Transverse colon (tissue), 4 donors: ENCODE data around the gene AOPEP. TPM values are rescaled to one million over a fixed set of nuclear protein-coding genes. Genes with fewer than 3 reads are reported as not detected.
A peak's percentile ranks its signal among the peaks of the same experiment; 100 is the strongest.

Source experiments
- DNase-seq: peaks from one replicate; pipeline ENCODE4 v3.0.0-alpha.2; 2019
- H3K27ac ChIP-seq, 4 donors: fragments of 200-600 bp; sonication (generic); 2 replicates each; pipeline ENCODE4 v1.5.1; 2016 to 2018; ENCODE audit warnings: inconsistent platforms in 4 of 4
- H3K27me3 ChIP-seq: fragments of 200-600 bp; sonication (generic); 2 replicates; pipeline ENCODE4 v1.5.1; 2017; ENCODE audit warnings: inconsistent platforms
- H3K36me3 ChIP-seq, 4 donors: fragments of 200-600 bp; sonication (generic); 2 replicates each; pipeline ENCODE4 v1.5.1; 2017 to 2019; ENCODE audit warnings: inconsistent platforms in 4 of 4
- H3K4me1 ChIP-seq, 4 donors: fragments of 200-600 bp; sonication (generic); 2 replicates each; pipeline ENCODE4 v1.5.1; 2017 to 2020; ENCODE audit warnings: inconsistent platforms in 4 of 4
- H3K4me3 ChIP-seq, 4 donors: fragments of 200-600 bp; sonication (generic); 1 replicate in 1 of 4; 2 replicates in 3 of 4; pipeline versions ENCODE4 v1.5.1 to v1.6.1; 2017 to 2019; ENCODE audit warnings: inconsistent platforms in 4 of 4
- H3K9me3 ChIP-seq, 2 donors: fragments of 200-600 bp; sonication (generic); 2 replicates each; pipeline ENCODE4 v1.5.1; 2017 to 2019; ENCODE audit warnings: inconsistent platforms in 2 of 2
- EP300 ChIP-seq: sonication (generic); formaldehyde crosslinking; IDR thresholded peaks from one replicate; pipeline ENCODE4 v1.6.1; 2017; ENCODE audit warnings: antibody characterized with exemption, low read depth
- POLR2A ChIP-seq: fragments of 450-650 bp; IDR thresholded peaks from one replicate; pipeline ENCODE4 v1.6.1; 2016; ENCODE audit warnings: antibody characterized with exemption, mild to moderate bottlenecking, moderate library complexity
- POLR2AphosphoS5 ChIP-seq, 3 donors: sonication (generic); formaldehyde crosslinking; IDR thresholded peaks; one replicate each; pipeline ENCODE4 v1.6.1; 2016; ENCODE audit warnings: antibody characterized with exemption in 3 of 3
- WGBS, 2 donors: methylation state at CpG; one replicate each; pipeline ENCODE4 v1.1.5; 2018; ENCODE audit warnings: low coverage in 1 of 2; 5-methylcytosine and 5-hydroxymethylcytosine counted together
- in situ Hi-C, 4 donors: fragments of 200-750 bp; cut with MboI; loops; one replicate each; pipeline versions ENCODE4 v1.15.0 to v1.15.1; 2017; ENCODE audit warnings: low sequenced_read_pairs in 3 of 4, low pct_ligation_motif_present in 1 of 4, low pct_unique_long_range_greater_than_20kb in 1 of 4
- intact Hi-C: fragments of 100-400 bp; cut with DNase I; formaldehyde crosslinking; loops from one replicate; pipeline ENCODE4 v1.15.1; 2023; ENCODE audit warnings: low total_unique reads
- total RNA-seq, 4 donors: library from RNA; depleted of rRNA; stranded (reverse); fragments of >200 nt; gene quantifications; one replicate each; pipeline ENCODE4 v1.1.0, GENCODE V29; 2016
- TF ChIP-seq, protein P1 (sequence below), 5 experiments: fragments of 200-600 bp in 3 of 5; fragments of 450-650 bp in 2 of 5; sonication (generic) in 3 of 5; IDR thresholded peaks; 1 replicate in 2 of 5; 2 replicates in 3 of 5; pipeline ENCODE4 v1.5.1; 2016 to 2017; ENCODE audit warnings: antibody characterized with exemption in 5 of 5, inconsistent platforms in 3 of 5, mild to moderate bottlenecking in 2 of 5, moderate library complexity in 1 of 5

The AOPEP gene
- total RNA-seq, 4 donors from 2014 or later = 53.0 to 129 (median 92.7) TPM

DNA sequence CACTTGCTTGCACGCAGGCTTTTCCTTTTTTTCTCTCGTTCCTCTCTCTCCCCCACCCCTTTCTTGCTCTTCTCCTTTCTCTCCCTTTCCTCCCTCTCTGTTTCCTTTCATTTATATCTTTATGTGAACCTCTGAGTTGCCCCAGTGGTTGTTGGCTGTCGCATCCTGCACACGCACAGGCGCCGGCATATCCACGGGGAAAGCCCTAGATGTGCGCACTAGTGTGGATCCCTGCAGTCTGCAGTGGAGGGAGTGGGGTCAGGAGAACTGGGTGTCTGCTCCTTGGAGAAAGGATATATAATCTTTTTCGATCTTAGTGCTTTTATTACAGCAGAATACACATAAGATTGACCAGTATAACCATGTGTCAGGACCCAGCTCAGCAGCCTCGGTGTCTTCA, 367.5 kb downstream of the AOPEP start:
- 83 to 87% methylated on average over 8 to 10 of the region's 10 CpGs for WGBS, 2 donors
- Histone ChIP-seq H3K4me3 (no peak overlapping the region), H3K27me3 (no peaks in the 10 kb centered on the region), H3K4me1 (peaks cover 30 to 62% (median 53%) of the 10 kb centered on the region in 4 donors), H3K9me3 (no peaks in the 10 kb centered on the region), H3K36me3 (no peaks in the 10 kb centered on the region), H3K27ac (peak overlapping the region; percentile 83 to 92 (median 90))
- DNase-seq = no peak
- in situ Hi-C loops (no loop called here), intact Hi-C loops (no loop called here)
- TF ChIP-seq, protein P1, sequence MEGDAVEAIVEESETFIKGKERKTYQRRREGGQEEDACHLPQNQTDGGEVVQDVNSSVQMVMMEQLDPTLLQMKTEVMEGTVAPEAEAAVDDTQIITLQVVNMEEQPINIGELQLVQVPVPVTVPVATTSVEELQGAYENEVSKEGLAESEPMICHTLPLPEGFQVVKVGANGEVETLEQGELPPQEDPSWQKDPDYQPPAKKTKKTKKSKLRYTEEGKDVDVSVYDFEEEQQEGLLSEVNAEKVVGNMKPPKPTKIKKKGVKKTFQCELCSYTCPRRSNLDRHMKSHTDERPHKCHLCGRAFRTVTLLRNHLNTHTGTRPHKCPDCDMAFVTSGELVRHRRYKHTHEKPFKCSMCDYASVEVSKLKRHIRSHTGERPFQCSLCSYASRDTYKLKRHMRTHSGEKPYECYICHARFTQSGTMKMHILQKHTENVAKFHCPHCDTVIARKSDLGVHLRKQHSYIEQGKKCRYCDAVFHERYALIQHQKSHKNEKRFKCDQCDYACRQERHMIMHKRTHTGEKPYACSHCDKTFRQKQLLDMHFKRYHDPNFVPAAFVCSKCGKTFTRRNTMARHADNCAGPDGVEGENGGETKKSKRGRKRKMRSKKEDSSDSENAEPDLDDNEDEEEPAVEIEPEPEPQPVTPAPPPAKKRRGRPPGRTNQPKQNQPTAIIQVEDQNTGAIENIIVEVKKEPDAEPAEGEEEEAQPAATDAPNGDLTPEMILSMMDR (IDR thresholded peaks at IDR 0.05) = no peak
- TF ChIP-seq POLR2A (no peak), EP300 (no peak), POLR2AphosphoS5 (IDR thresholded peaks at IDR 0.05) (no peak)

DNA sequence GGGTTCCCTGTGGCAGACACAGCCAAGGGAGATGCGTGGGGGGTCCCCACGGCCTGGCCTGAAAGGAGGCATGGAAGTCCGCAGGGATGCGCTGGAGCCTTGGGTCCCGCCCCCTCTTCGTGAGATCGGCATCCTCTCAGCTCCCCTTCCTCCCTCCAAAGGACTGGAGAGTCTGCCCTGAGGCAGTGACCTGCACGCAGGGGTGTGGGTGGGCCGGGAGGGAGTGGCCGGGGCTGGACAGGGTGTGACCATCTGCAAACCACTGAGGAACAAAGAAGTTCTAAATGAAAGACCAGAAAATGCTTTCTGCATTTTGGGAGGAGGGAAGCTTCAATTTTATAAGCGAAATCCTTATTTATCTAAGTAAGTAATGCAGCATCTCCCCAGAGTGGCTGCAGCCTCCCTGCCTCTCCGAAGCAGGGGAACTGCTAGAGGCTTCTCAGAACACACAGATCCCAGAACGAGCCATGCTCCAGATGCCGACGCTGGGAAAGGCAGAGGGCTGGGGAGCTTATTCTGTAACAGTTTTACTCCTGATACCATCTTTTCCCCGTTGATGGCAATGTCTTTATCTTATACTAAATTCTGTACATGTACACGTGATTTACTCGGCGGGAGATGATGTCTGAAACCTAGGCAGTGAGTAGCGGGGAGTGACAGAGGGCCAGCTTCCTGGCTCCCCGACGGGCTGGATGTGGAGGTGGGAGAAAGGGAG, 369.3 kb downstream of the AOPEP start:
- TF ChIP-seq POLR2AphosphoS5 (IDR thresholded peaks at IDR 0.05) (no peak), POLR2A (no peak), EP300 (no peak)
- TF ChIP-seq, protein P1 (IDR thresholded peaks at IDR 0.05) = no peak
- peaks cover 19 to 44% (median 37%) of the 10 kb centered on the region in 4 donors for H3K4me1 ChIP-seq
- intact Hi-C loops (no loop called here), in situ Hi-C loops (no loop called here)
- peak overlapping the region; percentile 5 to 91 (median 62) for H3K27ac ChIP-seq
- DNase-seq = no peak
- H3K27me3 ChIP-seq = no peaks in the 10 kb centered on the region
- WGBS, 2 donors = 80 to 91% methylated on average over 8 to 22 of the region's 22 CpGs
- no peaks in the 10 kb centered on the region for H3K9me3 ChIP-seq
- no peak overlapping the region for H3K4me3 ChIP-seq
- no peaks in the 10 kb centered on the region for H3K36me3 ChIP-seq

DNA sequence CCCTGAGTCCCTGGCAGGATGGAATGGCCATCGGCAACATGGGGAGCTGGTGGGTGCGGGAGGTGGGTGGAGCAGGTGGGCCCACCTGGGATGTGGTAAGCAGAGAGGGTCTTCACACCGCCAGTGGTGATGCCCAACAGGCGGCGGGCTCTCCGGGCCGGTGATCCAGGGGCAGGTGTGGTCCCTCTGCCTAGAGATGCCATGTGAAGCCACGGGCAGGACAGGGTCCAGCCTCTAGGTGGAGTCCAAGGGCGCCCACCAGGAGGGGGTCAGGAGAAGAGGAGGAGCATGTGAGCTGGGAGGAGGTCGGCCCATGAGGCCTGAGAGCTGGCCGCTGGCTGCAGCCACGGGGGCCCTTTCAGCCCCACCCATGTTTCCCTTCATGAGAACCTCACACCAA, 369.9 kb downstream of the AOPEP start:
- Histone ChIP-seq H3K27ac (peak overlapping the region in 2 of 4 donors; percentile 1 to 19), H3K27me3 (no peaks in the 10 kb centered on the region), H3K9me3 (no peaks in the 10 kb centered on the region), H3K36me3 (no peaks in the 10 kb centered on the region), H3K4me1 (peaks cover 14 to 42% (median 31%) of the 10 kb centered on the region in 4 donors), H3K4me3 (no peak overlapping the region)
- intact Hi-C loops = no loop called here
- WGBS, 2 donors = 91% methylated on average over 12 of the region's 12 CpGs; no CpG with 5 or more reads in 1 of the 2 donors
- in situ Hi-C loops = no loop called here
- no peak for DNase-seq
- TF ChIP-seq POLR2A (no peak), POLR2AphosphoS5 (IDR thresholded peaks at IDR 0.05) (no peak), EP300 (no peak)
- TF ChIP-seq, protein P1 (IDR thresholded peaks at IDR 0.05) = no peak

DNA sequence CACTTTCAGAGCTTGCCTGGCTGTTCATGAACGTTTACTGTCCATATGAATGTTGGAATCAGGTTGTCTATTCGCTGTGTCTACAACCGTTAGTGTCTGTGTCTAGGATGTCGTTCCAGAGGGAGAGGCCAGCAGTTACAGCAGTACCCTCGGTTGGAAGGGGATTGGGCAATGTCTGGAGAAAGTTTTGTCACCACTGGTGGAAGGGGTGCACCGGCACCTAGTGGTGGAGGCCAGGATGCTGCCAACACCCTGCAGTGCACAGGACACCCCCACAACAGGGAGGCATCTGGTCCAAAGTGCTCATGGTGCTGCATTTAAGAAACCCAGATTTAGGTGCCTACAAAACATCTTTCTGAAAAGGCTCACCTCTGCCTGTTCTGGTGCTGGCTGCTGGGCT, 370.3 kb downstream of the AOPEP start:
- DNase-seq = no peak
- Histone ChIP-seq H3K27ac (peak overlapping the region in 2 of 4 donors; percentile 1 to 19), H3K27me3 (no peaks in the 10 kb centered on the region), H3K4me3 (no peak overlapping the region), H3K9me3 (no peaks in the 10 kb centered on the region), H3K4me1 (peaks cover 14 to 42% (median 29%) of the 10 kb centered on the region in 4 donors), H3K36me3 (no peaks in the 10 kb centered on the region)
- intact Hi-C loops = no loop called here
- WGBS, 2 donors = 78% methylated on average over 6 of the region's 6 CpGs; no CpG with 5 or more reads in 1 of the 2 donors
- no peak for TF ChIP-seq POLR2A
- no peak for TF ChIP-seq POLR2AphosphoS5 (IDR thresholded peaks at IDR 0.05)
- in situ Hi-C loops = no loop called here
